ENCODE measurements around the gene STYX. TPM values are rescaled to one million over a fixed set of nuclear protein-coding genes. Genes with fewer than 3 reads are reported as not detected.
A peak's percentile ranks its signal among the peaks of the same experiment; 100 is the strongest.

The STYX gene, protein sequence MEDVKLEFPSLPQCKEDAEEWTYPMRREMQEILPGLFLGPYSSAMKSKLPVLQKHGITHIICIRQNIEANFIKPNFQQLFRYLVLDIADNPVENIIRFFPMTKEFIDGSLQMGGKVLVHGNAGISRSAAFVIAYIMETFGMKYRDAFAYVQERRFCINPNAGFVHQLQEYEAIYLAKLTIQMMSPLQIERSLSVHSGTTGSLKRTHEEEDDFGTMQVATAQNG
- total RNA-seq (10 to 100 TPM; 15.3 to 16.2 TPM), total RNA-seq (43.1 to 203 (median 96.7) reads per million in 172 experiments)
- 34.7 TPM for polyA plus RNA-seq (2013, experiment 1 of 2)
- 37.6 TPM for polyA plus RNA-seq (2013, experiment 2 of 2)

- ChIA-PET POLR2A (interaction anchor here (0.6 to 5.8 kb wide), 14 partner anchors 8 to 178 kb away, joined by 3 to 113 read pairs (median 4); partner anchors contain the start of genes ERO1A, GNPNAT1, GPR137C and TXNDC16), CTCF (interaction anchor here (0.7 to 1.4 kb wide), 3 partner anchors 10 to 32 kb away, joined by 3 to 6 read pairs (median 4); no protein-coding TSS in a partner anchor)
- DNase-seq = peak; percentile 94 to 100 (median 98)
- intact Hi-C loops (cut with DNase I, micrococcal nuclease) = loop anchor here (2.0 to 5.0 kb wide), 5 partner anchors 15 to 178 kb away; partner anchors contain the start of genes GNPNAT1 (in 2 of the 2), GPR137C (in 1 of the 2), PSMC6 (in 1 of the 2) and TXNDC16 (in 1 of the 2)
- H3K4me1 ChIP-seq (ENCODE audit: insufficient read depth, low read length) = peaks cover 36% of the 10 kb centered on the region
- H3K27ac Mint-ChIP-seq = peak within 1 kb of the TSS; percentile 94
- H3K4me3 ChIP-seq (ENCODE audit: low read length) = peak within 1 kb of the TSS; percentile 100
- peak within 1 kb of the TSS; percentile 84 to 89 for H3K27ac ChIP-seq (ENCODE audit: low read depth in 1 of 2, low read length in 2 of 2)
- H3K27me3 ChIP-seq (ENCODE audit: control insufficient read depth in 1 of 2, insufficient read depth in 2 of 2, low read length in 2 of 2) = no peaks in the 10 kb centered on the region
- H3K27me3 Mint-ChIP-seq = no peaks in the 10 kb centered on the region
- H3K36me3 Mint-ChIP-seq (ENCODE audit: low read depth) = peaks cover 74% of the 10 kb centered on the region
- TF ChIP-seq CTCF (IDR thresholded peaks at IDR 0.05) = no peak
- ATAC-seq (ENCODE audit: poor library complexity) = peak; percentile 95
- H3K36me3 ChIP-seq (ENCODE audit: insufficient read depth, low read length) = peaks cover 41% of the 10 kb centered on the region
- H3K9me3 Mint-ChIP-seq = no peaks in the 10 kb centered on the region
- H3K9me3 ChIP-seq (ENCODE audit: control insufficient read depth in 1 of 2, insufficient read depth in 1 of 2, low read length in 2 of 2) = no peaks in the 10 kb centered on the region
- H3K4me1 Mint-ChIP-seq (ENCODE audit: low read depth) = peaks cover 37% of the 10 kb centered on the region
- peak within 1 kb of the TSS; percentile 93 for H3K4me3 Mint-ChIP-seq
Observed at GRCh38 chr14:52729925-52730708, at the start of gene STYX. STYX (plus strand) TSS chr14:52730166; CDS start chr14:52730475, 309 bp downstream.

DNA sequence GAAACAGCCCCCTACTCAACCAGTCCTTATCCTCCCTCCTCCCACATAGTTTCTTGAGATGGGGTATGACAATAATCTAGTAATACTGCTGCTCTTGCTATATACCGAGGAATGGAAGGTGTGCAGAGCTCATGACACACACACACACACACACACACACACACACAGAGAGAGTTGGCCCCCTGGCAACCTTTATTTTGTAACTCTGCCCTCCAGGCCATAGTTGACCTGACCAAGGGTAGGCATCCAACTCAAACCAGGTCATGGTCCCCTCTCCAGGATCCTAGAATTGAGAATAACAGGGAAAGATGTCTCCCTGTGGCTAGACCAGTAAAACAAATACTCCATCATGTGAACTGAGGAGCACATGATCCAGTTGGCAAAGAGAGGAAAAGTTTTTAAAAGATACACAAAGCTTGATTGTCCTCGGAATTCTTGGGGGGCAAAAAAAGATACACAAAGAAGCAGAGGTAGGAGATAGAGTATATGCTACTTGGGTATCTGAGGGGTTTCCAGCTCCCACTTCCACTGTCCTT is 45.9 kb upstream of the STYX start:
- H3K27me3 ChIP-seq (ENCODE audit: control insufficient read depth in 1 of 2, insufficient read depth in 2 of 2, low read length in 2 of 2) = no peaks in the 10 kb centered on the region
- POLR2A ChIA-PET = interaction anchor here (0.6 to 1.9 kb wide), 4 partner anchors 12 to 83 kb away, joined by 3 to 8 read pairs (median 4); partner anchors contain the start of gene ERO1A
- no peaks in the 10 kb centered on the region for H3K9me3 ChIP-seq (ENCODE audit: control insufficient read depth in 1 of 2, insufficient read depth in 1 of 2, low read length in 2 of 2)
- DNase-seq (no peak), ATAC-seq (ENCODE audit: poor library complexity) (no peak)
- intact Hi-C loops (cut with DNase I, micrococcal nuclease) = no loop called here
- peaks cover 14% of the 10 kb centered on the region for H3K36me3 Mint-ChIP-seq (ENCODE audit: low read depth)
- H3K27ac Mint-ChIP-seq = peak overlapping the region; percentile 40
- CTCF ChIA-PET = interaction anchor here (1.3 kb wide), 1 partner anchor 36 kb away, joined by 4 read pairs; no protein-coding TSS in a partner anchor
- H3K27ac ChIP-seq (ENCODE audit: low read depth in 1 of 2, low read length in 2 of 2) = peak overlapping the region in 1 of 2 donors; percentile 14
- no peaks in the 10 kb centered on the region for H3K27me3 Mint-ChIP-seq
- no peaks in the 10 kb centered on the region for H3K9me3 Mint-ChIP-seq
- H3K4me1 ChIP-seq (ENCODE audit: insufficient read depth, low read length) = peaks cover 34% of the 10 kb centered on the region
- no peak for TF ChIP-seq CTCF (IDR thresholded peaks at IDR 0.05)
- H3K4me1 Mint-ChIP-seq (ENCODE audit: low read depth) = peaks cover 59% of the 10 kb centered on the region
- H3K36me3 ChIP-seq (ENCODE audit: insufficient read depth, low read length) = peaks cover 10% of the 10 kb centered on the region
- H3K4me3 ChIP-seq (ENCODE audit: low read length) = no peak overlapping the region
- no peak overlapping the region for H3K4me3 Mint-ChIP-seq

GRCh38 chr14:52686176-52686575 is 43.8 kb upstream of the STYX start:
- intact Hi-C loops (cut with DNase I, micrococcal nuclease) = no loop called here
- ATAC-seq (ENCODE audit: poor library complexity) = no peak
- Histone ChIP-seq H3K27ac (ENCODE audit: low read depth in 1 of 2, low read length in 2 of 2) (no peak overlapping the region), H3K36me3 (ENCODE audit: insufficient read depth, low read length) (peaks cover 4% of the 10 kb centered on the region), H3K4me3 (ENCODE audit: low read length) (no peak overlapping the region), H3K9me3 (ENCODE audit: control insufficient read depth in 1 of 2, insufficient read depth in 1 of 2, low read length in 2 of 2) (no peaks in the 10 kb centered on the region), H3K4me1 (ENCODE audit: insufficient read depth, low read length) (peaks cover 39% of the 10 kb centered on the region), H3K27me3 (ENCODE audit: control insufficient read depth in 1 of 2, insufficient read depth in 2 of 2, low read length in 2 of 2) (no peaks in the 10 kb centered on the region)
- H3K4me1 Mint-ChIP-seq (ENCODE audit: low read depth) = peaks cover 71% of the 10 kb centered on the region
- TF ChIP-seq CTCF (IDR thresholded peaks at IDR 0.05) = no peak
- no peaks in the 10 kb centered on the region for H3K9me3 Mint-ChIP-seq
- POLR2A ChIA-PET = interaction anchor here (0.7 to 1.9 kb wide), 2 partner anchors 10 to 26 kb away, joined by 3 to 8 read pairs; partner anchors contain the start of gene ERO1A
- no peaks in the 10 kb centered on the region for H3K27me3 Mint-ChIP-seq
- H3K4me3 Mint-ChIP-seq = no peak overlapping the region
- H3K36me3 Mint-ChIP-seq (ENCODE audit: low read depth) = peaks cover 1% of the 10 kb centered on the region
- CTCF ChIA-PET = no interaction called here
- DNase-seq = no peak
- peak overlapping the region; percentile 40 for H3K27ac Mint-ChIP-seq
